ENCODE results near the gene RELN. TPM values are rescaled to one million over a fixed set of nuclear protein-coding genes. Genes with fewer than 3 reads are reported as not detected.

The RELN gene
- total and polyA plus RNA-seq, 9 of the 15 experiments (the other 6 are each of a cell fraction or from before 2014, with no cell fraction given): 12.9 to 43.2 (median 18.1) TPM

DNA sequence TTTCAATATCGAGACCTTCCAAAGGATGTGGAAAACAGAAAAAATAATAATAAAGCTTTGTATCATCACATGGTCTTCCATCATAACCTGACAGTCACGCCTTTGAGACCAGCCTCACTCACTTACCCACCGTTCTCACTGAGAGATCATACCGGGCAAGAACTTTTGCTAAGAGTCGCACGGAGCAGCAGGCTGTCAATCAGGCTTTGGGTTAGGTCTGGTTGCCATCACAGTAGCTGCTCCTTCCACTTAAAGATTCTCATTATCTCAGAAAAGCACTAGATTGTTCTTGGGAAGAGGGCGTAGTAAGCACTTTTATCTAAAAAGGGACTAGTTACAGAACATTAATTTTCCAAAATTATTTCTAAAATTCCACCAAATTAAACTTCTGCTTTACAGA is 2.0 kb downstream of the RELN start (continued):
- TF ChIP-seq, protein P1, sequence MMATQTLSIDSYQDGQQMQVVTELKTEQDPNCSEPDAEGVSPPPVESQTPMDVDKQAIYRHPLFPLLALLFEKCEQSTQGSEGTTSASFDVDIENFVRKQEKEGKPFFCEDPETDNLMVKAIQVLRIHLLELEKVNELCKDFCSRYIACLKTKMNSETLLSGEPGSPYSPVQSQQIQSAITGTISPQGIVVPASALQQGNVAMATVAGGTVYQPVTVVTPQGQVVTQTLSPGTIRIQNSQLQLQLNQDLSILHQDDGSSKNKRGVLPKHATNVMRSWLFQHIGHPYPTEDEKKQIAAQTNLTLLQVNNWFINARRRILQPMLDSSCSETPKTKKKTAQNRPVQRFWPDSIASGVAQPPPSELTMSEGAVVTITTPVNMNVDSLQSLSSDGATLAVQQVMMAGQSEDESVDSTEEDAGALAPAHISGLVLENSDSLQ (IDR thresholded peaks at IDR 0.05): peak; percentile 98
- TF ChIP-seq MEIS2 (IDR thresholded peaks at IDR 0.05; ENCODE audit: partially characterized antibody) (peak; percentile 66), ZNF316 (IDR thresholded peaks at IDR 0.05) (peak; percentile 16; the same call in 1 of the 2 replicates), BMI1 (IDR thresholded peaks at IDR 0.05; ENCODE audit: low read length) (no peak), ZC3H8 (IDR thresholded peaks at IDR 0.05) (no peak), ARID2 (IDR thresholded peaks at IDR 0.05) (0 out of 2 replicates have a peak, but pooled peaks have one; percentile 2)
- TF ChIP-seq, protein P2, sequence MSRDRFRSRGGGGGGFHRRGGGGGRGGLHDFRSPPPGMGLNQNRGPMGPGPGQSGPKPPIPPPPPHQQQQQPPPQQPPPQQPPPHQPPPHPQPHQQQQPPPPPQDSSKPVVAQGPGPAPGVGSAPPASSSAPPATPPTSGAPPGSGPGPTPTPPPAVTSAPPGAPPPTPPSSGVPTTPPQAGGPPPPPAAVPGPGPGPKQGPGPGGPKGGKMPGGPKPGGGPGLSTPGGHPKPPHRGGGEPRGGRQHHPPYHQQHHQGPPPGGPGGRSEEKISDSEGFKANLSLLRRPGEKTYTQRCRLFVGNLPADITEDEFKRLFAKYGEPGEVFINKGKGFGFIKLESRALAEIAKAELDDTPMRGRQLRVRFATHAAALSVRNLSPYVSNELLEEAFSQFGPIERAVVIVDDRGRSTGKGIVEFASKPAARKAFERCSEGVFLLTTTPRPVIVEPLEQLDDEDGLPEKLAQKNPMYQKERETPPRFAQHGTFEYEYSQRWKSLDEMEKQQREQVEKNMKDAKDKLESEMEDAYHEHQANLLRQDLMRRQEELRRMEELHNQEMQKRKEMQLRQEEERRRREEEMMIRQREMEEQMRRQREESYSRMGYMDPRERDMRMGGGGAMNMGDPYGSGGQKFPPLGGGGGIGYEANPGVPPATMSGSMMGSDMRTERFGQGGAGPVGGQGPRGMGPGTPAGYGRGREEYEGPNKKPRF (IDR thresholded peaks at IDR 0.05; ENCODE audit: low read depth, low read length): no peak
- TF ChIP-seq, protein P3, sequence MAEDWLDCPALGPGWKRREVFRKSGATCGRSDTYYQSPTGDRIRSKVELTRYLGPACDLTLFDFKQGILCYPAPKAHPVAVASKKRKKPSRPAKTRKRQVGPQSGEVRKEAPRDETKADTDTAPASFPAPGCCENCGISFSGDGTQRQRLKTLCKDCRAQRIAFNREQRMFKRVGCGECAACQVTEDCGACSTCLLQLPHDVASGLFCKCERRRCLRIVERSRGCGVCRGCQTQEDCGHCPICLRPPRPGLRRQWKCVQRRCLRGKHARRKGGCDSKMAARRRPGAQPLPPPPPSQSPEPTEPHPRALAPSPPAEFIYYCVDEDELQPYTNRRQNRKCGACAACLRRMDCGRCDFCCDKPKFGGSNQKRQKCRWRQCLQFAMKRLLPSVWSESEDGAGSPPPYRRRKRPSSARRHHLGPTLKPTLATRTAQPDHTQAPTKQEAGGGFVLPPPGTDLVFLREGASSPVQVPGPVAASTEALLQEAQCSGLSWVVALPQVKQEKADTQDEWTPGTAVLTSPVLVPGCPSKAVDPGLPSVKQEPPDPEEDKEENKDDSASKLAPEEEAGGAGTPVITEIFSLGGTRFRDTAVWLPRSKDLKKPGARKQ (CRISPR knock-in tag; IDR thresholded peaks at IDR 0.05): 0 out of 2 replicates have a peak, but pooled peaks have one; percentile 33
